Stimulated activated CD4-positive, alpha-beta T cell treated with anti-CD3 and anti-CD28 coated beads, Interleukin-15, amount 100 ng/mL, for 48 hours (primary cell): ENCODE measurements around the gene TOB2.
"Not testable (repeated sequence)": the region's sequence is repeated elsewhere in the genome, so short reads cannot be mapped to it uniquely, and the experiment has no call there.

ENCODE experiments used
- DNase-seq, 2 donors: peaks; one replicate each; pipeline ENCODE4 v3.0.0-alpha.2; 2020; ENCODE audit warnings: low read depth in 2 of 2

Gene TOB2

DNA sequence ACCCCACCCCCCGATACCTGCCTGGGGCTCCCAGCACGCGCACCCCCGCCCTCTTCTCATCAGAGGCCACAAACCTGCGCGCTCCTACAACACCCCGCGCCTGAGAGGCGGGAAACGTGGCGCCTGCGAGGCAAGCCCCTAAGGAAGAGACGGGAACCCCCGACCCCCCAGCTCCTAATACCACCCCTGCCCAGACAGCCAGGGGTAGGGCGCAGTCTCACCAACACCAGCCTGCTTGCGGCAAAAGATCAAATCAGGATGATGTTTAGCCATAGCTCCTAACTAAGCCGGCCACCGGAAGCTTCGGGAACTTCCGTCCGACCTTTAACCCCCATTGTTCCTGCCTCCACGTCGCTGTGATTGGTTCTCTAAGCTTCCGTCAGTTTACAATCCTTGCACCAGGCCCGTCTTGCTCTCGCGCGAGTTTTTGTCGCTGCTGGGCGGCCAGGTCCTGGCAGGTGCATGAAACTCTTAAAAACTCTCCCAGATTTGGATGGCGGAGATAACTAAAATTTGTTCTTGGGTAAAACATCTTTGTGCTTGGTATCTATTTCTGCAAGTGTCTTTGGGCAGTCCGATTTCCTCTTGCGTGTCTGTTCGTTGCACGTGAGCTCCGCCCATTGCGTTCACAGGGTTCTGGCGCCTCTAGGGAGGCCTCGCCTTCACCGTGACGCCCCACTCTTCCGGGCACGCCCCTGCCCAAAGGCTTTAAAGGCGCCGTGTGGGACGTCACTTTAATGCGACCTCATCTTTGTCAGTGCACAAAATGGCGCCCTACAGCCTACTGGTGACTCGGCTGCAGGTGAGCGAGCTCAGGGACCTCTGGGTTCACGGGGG is 22.0 kb upstream of the TOB2 start, which contains the start of the genes ACO2 and PHF5A:
ACO2 (plus strand) TSS at position 737 of the 837 bp plus-strand sequence; CDS start at position 767, 30 bp downstream.
PHF5A (minus strand) TSS at position 312 of the 837 bp plus-strand sequence; CDS start at position 273, 39 bp downstream.
- DNase-seq: peak; percentile 95 to 98

DNA sequence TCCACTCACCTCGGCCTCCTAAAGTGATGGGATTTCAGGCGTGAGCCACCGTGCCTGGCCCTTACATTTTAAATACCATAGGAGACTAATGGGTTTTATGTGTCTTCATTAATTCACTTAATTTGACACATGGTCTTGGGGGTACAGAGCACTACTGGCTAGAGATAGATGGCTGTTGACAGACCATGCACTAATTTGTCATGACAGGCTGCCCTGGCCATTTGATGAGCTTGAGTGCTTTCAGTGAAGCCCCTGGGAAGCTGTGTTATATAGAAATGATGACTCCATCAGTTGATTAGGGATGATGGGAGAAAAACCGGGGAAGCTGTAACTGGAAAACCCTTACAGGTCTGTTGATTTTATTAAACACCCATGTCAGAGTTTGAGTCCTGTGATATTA is 15.3 kb upstream of the TOB2 start:
- no peak for DNase-seq

DNA sequence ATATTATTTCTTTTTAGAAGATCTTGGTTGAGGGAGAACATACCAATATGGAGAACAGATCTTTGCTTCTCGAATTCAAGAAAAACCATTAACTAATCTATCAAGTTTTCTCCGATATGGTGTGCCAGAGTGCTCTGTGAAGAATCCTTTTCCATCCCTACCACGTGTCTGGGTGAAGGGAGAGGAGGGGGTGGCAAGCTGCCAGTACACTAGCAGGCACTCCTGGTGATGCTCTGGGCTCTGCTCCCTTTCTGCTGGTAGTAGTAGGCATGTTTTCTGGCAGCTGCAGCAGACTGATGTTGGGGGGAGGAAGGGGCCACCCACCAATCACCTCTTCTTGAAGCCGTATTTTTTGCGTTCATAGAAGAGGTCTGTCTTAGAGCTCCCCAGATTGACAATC is 13.5 kb upstream of the TOB2 start:
- not testable (repeated sequence) for DNase-seq

DNA sequence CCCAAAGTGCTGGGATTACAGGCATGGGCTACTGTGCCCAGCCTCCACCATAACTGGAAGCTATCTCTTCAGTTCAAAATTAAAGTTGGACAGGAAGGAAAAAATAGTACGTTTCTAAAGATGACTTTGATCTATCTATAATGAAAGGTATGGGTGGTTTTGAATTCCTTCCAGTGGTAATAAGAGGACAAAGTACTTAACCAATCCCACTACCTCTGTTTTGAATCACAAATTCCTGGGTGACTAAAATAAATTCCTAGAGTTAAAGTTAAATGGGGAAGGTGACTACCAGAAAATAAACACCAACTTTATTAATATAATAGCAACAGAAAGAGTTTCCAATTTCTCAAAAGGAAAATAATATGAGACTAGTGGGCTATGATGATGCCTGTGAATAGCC is 12.8 kb upstream of the TOB2 start:
- no peak for DNase-seq

DNA sequence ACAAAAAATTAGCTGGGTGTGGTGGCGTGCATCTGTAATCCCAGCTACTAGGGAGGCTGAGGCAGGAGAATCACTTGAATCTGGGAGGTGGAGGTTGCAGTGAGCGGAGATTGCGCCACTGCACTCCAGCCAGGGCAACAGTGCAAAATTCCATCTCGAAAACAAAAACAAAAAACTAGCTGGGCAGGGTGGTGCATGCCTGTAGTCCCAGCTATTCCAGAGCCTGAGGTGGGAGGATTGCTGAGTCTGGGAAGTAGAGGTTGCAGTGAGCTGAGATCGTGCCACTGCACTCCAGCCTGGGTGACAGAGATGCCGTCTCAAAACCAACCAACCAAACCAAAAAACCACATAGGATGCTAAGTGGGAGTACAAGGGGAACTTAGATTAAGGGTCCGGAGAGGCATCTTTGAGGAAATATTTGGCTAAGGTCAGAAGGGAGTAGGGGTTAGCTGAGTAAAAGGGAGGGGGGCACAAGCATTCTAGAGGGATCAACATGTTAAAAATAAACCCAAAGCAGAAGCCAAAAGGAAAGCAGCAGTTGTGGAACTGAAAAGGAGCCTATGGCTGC is 11.6 kb upstream of the TOB2 start:
- no peak for DNase-seq

DNA sequence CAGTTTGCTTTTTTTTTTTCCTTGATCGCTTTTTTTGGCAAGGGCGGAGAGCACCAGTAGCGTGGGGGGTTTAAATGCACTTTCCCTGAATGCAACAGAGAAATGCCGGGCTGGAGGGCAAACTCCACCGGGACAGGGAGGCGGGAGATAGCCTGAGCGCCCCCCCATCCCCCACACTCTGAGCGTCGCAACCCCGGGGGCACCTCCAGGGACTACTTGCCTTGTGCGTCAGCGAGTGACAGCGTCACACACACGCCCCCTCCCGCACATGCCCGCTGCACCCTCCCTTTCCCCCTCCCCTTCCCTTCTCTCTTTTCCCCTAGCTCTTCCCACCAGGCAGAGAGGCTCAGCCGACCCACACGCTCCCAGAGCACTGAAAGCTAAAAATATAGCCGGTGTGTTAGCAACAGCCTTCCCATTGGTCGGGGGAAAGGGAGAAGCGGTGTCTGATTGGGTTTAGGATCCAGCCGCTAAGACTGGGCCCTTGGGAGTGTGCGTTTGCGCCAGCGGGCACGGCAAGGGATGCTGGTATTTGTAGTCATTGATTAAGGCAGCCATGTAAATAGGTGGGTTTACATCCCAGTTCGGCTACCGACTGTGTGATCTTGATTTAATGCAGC is 1.7 kb upstream of the TOB2 start:
- DNase-seq: peak; percentile 86 to 91

DNA sequence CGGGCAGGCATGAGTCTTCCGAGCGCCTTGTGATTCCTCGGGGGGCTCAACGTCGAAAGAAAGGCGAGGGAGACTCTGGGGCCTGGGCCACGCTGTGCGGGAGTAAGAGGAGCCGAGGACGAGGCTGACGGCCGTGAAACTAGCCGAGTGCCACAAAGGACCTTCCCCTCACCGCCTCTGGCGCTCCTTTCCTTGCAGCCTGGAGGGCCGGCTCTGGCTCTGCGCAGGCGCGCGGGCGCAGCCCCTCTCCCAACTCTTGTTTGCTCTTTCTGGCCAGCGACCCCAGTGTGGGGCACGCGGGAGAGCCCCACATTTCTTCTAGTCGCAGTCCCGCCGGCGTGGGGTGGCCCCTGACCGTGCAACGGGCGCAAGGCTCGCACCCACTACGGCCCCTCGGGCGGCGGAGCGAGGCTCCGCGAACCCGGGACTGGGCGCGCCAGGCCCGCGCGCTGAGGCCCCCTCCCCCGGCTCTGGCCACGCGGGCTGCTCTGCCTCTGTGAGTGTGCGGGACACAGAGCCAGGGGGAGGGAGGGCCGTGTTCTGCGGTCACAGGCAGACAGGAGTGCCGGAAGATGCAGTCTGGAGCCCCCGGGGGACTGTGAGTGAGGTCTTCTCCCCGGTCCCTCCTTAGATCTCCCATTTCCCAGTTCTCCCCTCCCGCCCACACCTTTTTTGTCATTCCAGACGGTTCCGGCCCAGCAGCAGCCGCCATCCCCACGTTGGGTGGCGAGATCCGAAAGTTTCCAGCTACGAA is 1.0 kb upstream of the TOB2 start:
- DNase-seq: peak in 1 of 2 donors; percentile 42

DNA sequence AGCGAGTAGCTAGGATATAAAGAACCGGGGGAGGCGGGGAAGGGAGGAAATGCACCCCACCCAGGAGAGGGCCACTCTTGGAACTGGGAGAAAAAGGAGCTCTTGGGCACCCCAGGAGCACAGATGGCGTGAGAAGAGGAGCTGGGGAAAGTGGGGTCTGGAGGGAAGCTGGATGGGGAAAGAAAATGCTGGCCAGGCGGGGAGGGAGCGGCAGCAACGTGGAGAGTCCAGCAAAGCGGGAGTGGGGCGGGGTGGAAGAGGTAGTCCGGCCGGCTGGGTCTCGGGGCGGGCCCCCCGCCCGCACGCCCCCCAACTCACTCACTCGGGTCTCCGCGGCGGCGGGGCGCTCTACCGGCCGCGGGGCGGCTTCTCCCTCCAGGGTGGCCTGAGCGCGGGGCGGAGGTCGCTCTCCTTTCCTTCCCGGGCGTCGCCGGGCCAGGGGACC is 522 bp downstream of the TOB2 start:
- DNase-seq: peak in 1 of 2 donors; percentile 2

DNA sequence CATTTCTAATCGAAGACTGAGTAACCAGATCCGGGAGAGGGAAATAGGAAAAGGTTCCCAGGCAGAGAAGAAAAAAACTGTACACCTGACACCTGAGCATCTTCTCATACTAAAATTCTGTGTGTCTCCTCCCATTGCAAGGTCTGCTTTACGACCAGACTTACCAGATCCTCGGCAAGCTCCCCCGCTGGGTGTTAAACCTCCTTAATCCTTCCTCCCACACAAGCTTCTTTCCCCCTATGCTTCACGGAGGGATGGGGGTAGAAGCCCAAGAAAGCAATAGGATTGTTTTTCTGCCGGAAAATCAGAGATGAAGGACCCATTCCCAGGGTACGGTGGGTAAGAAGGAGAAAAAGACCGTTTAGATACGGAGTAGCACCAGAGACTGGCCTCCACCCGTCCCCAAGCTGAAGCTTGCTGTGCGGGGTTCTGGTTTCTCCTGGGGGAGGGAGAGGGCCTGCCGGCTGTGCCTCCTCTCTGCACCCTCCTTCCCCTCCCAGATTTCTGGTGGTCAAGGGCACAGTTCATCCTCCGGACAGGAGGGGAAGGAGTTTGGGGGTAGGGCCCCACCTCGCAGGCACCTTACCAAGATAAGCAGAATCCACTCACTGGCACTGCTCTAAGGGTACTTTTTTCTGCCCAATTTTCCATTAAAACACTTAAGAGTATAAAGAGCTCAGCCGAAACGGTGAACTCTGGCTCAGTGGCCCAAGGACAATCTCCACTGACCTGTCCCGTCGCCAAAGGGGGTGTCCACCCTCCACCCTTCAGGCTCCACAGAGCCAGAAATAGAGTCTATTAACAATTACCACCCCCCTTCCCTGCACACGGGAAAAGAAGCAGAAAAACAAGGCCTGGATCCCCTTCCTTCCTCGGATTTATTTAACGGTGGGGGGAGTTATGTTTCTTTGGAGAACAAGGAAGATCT is 1.2 kb downstream of the TOB2 start:
- peak in 1 of 2 donors; percentile 18 for DNase-seq

DNA sequence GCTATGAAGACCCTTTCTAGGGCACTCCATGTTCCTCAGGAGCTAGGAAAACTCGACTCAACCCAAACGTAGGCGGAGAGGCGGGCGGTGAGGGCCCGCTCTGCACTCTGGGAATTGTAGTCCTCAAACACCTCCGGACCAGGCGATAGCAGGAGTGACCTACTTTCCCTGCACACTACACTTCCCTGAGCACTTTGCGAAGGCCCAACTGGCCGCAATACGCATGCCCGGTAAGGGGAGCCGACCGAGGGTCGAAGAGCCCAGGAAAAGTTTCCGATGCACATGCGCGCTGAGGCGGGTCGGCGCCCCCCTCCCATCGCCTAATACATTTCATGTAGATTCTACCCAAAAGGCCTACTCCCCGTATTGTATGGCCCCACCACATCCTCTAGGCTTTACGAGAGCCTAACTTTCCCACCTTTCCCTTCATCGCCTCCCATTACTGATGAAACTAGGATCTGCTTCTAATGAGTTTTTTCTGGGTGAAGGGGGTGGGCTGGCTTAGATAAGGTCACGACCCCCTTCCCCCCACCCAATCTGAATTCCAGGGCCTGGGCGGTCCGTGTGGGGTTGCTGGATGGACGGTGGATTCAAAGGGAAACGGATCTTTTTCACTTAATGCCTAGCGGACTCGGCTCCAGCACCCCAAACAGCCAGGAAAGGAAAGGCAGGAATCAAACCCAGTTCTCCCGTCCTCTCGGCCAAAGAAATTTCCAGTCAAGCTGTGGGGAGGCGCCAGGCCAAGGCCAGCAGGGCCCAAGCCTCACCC is 2.1 kb downstream of the TOB2 start:
- DNase-seq: peak; percentile 80 to 84

DNA sequence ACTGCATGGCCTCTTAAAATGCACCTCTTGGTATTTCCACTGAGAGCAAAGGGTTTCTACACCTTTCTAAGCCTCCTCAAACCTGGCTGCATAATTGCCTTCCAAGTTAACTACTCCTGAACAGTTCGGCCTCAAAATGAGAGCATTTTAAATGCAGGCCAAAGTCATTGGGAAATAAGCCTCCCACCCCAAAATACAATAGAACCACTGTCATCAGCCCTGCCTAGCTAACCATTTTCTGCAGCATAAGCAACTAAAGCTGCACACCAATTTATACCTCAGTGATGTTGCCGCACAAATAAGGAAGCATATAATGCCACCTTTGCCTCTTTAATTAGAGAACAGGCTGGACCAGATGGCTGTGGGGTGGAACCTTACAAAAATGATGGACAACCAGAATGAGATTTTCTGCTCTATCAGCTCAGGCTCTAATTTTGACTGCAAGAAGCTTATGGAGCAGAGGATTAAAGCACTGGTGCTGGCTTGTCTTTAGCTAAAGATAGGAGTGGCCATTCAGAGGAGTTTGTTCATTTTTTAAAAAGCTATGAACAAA is 4.3 kb downstream of the TOB2 start:
- no peak for DNase-seq

DNA sequence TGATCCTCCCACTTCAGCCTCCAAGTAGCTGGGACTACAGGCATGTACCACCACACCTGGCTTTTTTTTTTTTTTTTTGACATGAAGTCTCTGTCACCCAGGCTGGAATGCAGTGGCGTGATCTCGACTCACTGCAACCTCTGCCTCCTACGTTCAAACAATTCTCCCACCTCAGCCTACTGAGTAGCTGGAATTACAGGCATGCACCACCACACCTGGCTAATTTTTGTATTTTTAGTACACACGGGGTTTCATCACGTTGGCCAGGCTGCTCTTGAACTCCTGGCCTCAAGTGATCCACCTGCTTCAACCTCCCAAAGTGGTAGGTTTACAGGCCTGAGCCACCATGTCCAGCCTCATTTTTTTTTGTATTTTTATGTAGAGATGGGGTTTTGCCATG is 6.1 kb downstream of the TOB2 start:
- DNase-seq: not testable (repeated sequence)

DNA sequence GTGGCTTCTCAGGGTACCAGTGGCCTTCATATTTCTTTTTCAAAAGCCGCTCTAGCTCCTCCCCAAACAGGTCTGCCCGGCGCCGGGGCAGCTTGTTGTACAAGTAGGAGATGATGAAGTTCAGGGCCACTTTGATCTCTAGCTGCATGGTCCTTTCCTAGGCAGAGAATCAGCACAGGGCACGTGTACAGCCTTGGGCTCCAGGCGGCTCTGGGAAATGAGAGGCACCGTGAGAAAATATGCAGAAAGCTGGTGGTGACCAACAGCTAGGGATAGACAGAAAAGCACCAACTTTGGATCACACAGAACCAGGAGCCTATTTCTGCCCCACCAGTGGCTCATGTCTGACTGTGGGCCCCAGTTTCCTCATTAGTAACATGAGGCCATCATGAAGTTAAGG is 9.4 kb downstream of the TOB2 start:
- no peak for DNase-seq

DNA sequence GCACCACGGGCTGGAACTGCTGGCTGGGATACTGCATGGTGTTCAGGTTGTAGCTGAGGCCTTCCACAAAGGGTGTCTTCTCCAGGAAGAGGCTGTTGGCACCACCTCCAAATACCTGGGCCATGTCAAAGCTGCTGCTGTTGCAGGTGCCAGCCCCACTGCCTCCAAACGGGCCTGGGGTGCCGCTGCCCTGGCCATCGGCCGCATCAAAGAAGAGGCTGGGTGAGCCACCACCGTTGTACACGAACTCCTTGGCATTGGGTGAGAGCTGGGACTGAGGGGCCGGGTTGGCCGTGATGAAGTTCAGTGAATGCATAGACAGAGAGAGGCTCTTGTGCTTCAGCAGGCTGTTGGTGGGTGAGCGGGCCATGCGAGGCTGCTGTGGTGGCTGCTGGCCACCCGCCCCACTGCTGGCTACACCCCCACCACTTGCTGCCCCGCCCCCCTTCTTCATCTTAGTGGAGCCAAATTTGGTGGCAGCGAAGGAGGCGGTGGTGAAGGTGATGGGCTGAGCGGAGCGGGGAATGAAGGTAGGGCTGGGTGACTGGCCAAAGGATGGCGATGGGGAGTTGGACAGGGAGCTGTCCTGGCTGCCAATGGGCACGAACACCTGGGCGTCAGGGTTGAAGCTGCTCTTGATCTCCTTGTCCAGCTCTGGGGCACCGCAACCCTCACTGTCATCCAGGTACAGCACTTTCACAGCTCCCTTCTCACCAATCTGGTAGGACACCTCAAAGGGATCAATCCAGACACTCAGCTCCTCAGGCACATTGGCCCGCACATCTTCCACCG is 10.1 kb downstream of the TOB2 start:
- DNase-seq: no peak

DNA sequence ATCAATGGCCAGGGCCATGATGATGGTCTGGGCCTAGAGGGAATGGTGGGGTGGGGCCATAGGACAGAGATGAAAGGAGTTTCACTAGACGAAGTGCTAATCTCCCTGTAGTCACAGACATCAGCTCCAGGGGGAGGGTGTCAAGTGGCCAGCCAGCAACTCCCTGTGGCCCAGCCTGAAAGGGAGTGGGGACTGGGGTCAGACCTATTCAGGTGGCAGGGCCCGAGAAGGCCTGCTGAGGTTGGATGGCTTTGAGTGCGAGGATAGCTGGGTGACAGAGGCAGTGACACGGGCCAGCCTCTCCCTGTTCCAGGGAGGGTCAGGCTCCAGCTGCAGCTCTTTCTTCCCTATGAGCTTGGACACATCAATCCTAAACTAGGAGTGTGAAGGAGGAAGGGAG is 11.0 kb downstream of the TOB2 start:
- no peak for DNase-seq

DNA sequence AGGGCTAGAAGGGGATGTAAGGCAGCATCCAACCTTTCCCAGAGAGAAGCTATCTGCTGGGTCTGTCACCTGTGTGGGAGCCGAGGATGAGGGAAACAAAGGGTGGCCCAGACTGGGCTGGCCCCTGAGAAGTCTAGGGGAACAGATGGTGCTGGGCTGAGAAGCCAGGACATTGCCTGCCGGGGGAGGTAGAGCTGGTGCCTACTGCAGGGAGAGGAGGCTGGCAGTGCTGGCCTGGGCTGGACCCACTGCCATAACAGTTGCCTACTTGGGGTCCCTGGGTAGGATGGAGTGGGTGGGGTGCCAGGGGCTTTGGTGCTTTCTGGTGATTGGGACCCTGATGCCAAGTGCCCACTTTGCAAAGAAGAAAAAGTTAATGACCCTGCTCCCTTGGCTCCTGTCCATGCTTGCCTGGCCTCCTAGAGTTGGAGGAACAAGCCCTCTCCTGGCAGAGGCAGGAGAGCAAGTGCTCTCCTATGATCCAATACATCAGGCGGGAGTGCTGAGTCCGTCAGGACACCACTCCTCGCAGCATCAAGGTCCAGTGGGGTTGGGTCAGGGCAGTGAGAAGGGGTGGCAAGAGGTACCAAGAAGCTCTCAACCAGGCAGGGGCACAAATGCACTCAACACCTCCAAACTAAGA is 12.1 kb downstream of the TOB2 start:
- not testable (repeated sequence) for DNase-seq

DNA sequence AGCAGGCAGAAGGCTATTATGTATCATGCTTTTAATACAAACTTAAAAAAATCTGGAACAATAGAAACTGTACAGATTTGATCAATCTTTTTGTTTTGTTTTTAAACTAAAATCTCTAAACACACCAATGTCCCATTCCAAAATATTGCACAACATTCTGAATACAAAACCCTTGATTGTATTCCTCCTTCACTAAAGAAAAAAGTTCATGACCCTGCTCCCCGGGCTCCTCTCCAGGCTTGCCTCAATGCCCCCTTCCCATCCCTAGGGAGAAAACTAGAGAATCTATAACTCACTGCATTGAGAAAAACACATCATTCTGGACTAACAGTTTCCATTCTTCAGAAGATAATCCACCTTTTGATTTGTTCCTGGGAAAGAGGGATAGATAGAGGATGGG is 13.1 kb downstream of the TOB2 start:
- DNase-seq: not testable (repeated sequence)

DNA sequence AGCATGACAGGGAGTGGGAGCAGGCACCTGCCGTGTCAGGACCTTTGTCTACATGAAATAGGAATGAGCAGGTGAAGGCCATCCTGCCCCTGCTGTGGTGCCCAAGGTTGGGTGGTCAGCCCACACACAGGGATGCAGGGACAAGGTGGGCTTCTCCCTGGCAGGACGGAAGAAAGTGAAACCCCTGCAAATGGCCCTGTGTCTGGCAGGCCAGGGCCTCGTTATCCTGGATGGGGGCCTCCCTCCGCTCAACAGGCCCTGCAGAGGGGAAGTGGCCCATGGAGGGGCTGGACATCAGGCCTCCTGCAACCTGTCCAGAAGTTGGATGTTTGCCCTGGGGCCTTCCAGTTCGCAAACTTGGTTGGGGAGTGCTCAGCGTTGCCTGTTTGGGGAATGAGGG is 14.9 kb downstream of the TOB2 start:
- no peak for DNase-seq
